HAP-1 (cell line): Measurements from ENCODE around the gene VSIG10.
A peak's percentile ranks its signal among the peaks of the same experiment; 100 is the strongest.

Source experiments
- DNase-seq, 2 experiments: peaks; one replicate each; pipeline ENCODE4 v3.0.0-alpha.2; 2016 to 2020; ENCODE audit warnings: low spot score in 2 of 2
- H3K27me3 ChIP-seq: fragments of 250-450 bp; sonication (Bioruptor Pico); 2 replicates; pipeline ENCODE4 v1.5.1; 2020; ENCODE audit warnings: low read depth, mild to moderate bottlenecking, moderate library complexity
- H3K36me3 ChIP-seq: fragments of 250-450 bp; sonication (Bioruptor Pico); replicated peaks from 2 replicates; pipeline ENCODE4 v1.5.1; 2020; ENCODE audit warnings: mild to moderate bottlenecking
- H3K4me1 ChIP-seq: fragments of 250-450 bp; sonication (Bioruptor Pico); 2 replicates; pipeline ENCODE4 v1.5.1; 2020; ENCODE audit warnings: mild to moderate bottlenecking
- H3K4me3 ChIP-seq: fragments of 250-450 bp; sonication (Bioruptor Pico); 2 replicates; pipeline ENCODE4 v1.5.1; 2020; ENCODE audit warnings: mild to moderate bottlenecking, moderate library complexity
- H3K9me3 ChIP-seq: fragments of 250-450 bp; sonication (Bioruptor Pico); 2 replicates; pipeline ENCODE4 v1.5.1; 2020; ENCODE audit warnings: mild to moderate bottlenecking, moderate library complexity
- in situ Hi-C: fragments of 300-500 bp; cut with MboI; formaldehyde crosslinking; loops from 3 replicates; pipeline ENCODE4 v1.14.3; 2020; ENCODE audit warnings: low sequenced_read_pairs, inconsistent platforms, mixed read lengths

The VSIG10 gene

DNA sequence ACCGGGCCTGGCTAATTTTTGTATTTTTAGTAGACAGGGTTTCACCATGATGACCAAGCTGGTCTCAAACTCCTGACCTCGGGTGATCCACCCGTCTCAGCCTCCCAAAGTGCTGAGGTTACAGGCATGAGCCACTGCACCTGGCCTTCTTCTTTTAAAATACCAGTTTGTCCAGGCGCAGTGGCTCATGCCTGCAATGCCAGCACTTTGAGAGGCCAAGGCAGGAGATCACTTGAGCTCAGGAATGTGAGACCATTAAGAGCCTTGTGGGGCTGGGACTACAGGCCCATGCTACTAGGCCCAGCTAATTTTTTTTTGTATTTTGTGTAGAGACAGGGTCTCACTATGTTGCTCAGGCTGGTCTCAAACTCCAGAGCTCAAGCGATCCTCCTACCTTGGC, 24.1 kb upstream of the VSIG10 start:
- H3K9me3 ChIP-seq: no peaks in the 10 kb centered on the region
- peaks cover 15% of the 10 kb centered on the region for H3K4me1 ChIP-seq
- no peaks in the 10 kb centered on the region for H3K27me3 ChIP-seq
- in situ Hi-C loops: no loop called here
- no peak overlapping the region for H3K4me3 ChIP-seq
- H3K36me3 ChIP-seq: no peaks in the 10 kb centered on the region; the same call in 1 of the 2 replicates
- no peak for DNase-seq

DNA sequence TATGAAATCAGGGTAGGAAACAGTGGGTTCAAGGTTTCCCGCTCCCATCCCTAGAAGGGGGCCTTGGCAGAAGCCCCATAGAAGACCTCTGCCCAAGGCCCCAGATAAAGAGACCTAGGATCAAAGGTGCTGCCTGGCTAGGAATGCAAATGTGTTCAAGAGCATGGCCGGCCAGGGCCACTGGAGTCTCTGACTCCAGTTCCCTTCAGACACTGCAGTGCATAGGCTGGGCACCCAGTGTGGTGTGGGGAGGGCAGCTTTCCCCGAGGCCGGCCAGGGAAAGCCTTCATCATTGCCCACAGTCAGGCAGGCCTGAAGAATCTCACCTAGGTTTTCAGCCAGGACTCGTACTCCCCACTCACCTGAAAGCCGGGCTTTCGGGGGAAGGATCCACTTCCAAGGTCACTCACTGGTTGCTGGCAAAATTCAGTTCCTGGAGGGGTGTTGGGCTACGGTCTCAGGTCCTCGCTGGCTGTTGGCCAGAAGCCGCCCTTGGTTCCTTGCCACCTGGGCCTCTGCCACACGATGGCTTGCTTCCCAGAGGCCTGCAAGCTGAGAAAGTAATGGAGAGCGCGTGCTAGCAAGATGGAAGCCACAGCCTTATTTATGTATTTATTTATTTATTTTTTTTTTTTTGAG, 22.4 kb upstream of the VSIG10 start:
- H3K36me3 ChIP-seq: no peaks in the 10 kb centered on the region; the same call in 1 of the 2 replicates
- H3K27me3 ChIP-seq: no peaks in the 10 kb centered on the region
- in situ Hi-C loops: no loop called here
- no peak overlapping the region for H3K4me3 ChIP-seq
- H3K9me3 ChIP-seq: no peaks in the 10 kb centered on the region
- DNase-seq: no peak
- H3K4me1 ChIP-seq: peaks cover 6% of the 10 kb centered on the region

DNA sequence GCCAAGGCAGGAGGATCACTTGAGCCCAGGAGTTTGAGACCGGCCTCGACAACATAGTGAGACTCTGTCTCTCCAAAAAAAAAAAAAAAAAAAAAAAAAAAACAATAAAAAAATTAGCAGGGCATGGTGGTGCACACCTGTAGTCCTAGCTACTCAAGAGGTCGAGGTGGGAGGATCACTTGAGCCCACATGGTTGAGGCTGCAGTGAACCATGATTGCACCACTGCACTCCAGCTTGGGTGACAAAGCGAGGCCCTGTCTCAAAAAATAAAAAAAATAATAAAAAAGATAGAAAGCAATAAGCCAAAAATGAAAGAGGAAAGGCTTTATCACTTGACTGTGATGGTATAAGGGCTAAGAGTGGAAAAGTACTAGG, 21.9 kb upstream of the VSIG10 start:
- peaks cover 8% of the 10 kb centered on the region for H3K4me1 ChIP-seq
- no peaks in the 10 kb centered on the region for H3K9me3 ChIP-seq
- no peak for DNase-seq
- no peaks in the 10 kb centered on the region for H3K27me3 ChIP-seq
- in situ Hi-C loops: no loop called here
- H3K4me3 ChIP-seq: no peak overlapping the region
- H3K36me3 ChIP-seq: no peaks in the 10 kb centered on the region; the same call in 1 of the 2 replicates

DNA sequence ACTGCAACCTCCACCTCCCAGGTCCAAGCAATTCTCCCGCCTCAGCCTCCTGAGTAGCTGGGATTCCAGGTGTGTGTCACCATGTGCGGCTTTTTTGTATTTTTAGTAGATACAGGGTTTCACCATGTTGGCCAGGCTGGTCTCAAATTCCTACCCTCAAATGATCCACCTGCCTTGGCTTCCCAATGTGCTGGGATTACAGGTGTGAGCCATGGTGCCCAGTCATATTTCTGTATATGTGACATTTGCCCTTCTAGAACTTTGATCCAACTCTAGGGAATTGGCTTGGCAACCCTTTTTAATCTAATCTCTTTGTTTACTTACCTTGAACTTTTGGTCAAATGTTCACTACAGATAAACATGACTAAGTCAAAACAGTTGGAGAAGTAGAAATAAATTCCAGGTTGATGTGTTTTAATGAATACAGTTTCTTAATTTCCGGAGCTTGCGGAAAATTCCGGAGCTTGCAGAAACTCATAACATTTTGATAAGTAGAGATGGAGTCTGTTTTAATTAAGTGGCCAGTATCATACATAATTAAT, 20.6 kb upstream of the VSIG10 start:
- DNase-seq: no peak
- Histone ChIP-seq H3K9me3 (no peaks in the 10 kb centered on the region), H3K36me3 (no peaks in the 10 kb centered on the region; the same call in 1 of the 2 replicates), H3K4me3 (no peak overlapping the region), H3K4me1 (peaks cover 13% of the 10 kb centered on the region), H3K27me3 (no peaks in the 10 kb centered on the region)
- in situ Hi-C loops: no loop called here

DNA sequence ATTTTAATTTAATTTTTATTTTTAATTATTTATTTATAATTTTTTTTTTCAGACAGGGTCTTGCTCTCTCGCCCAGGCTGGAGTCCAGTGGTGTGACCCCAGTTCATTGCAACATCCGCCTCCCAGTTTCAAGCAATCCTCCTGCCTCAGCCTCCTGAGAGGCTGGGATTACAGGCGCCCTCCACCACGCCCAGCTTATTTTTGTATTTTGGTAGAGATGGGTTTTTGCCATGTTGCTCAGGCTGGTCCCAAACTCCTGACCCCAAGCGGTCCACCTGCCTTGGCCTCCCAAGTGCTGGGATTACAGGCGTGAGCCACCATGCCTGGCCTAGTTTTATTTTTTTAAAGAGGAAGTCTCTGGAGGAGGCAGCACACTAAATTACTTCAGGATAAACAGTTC, 18.5 kb upstream of the VSIG10 start:
- H3K27me3 ChIP-seq: no peaks in the 10 kb centered on the region
- in situ Hi-C loops: no loop called here
- no peaks in the 10 kb centered on the region for H3K9me3 ChIP-seq
- H3K36me3 ChIP-seq: no peaks in the 10 kb centered on the region; the same call in 1 of the 2 replicates
- no peak overlapping the region for H3K4me3 ChIP-seq
- H3K4me1 ChIP-seq: peaks cover 13% of the 10 kb centered on the region
- no peak for DNase-seq

DNA sequence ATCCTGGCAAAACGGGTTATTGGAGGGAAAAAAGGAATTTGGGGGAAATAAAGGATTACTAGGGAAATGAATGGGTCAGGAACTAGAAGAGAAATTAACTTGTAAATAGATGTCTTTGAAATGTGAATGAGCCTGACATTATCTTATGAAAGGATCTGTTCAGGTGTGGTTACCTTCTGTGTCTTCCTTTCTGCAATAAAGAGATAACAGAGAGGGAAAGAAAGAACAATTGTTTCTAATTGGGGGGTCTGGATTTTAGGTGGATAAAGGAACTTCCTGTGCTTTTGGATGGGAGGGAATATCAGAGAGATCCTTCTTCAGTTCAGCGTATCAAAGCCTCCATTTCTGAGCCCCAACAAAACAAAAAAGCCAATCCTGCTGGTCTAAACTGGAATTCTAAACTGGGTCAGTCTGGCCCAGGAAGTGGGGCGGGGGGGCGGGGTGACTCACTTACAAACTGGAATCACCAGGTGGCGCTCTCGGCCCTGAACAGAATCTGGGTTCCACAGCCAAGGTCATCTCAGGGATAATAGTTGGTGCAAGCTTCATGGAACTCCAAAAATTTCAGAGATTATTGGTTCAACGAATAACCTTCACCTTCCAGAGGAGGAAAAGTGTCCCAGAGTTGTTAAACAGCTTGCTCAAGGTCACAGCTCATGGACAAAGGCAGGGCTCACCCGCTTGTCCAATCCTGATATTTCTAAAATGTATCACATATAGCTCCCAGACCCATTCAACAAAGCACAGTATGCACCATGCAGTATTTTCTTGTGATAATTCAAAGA, 17.0 kb upstream of the VSIG10 start:
- no peaks in the 10 kb centered on the region; the same call in 1 of the 2 replicates for H3K36me3 ChIP-seq
- in situ Hi-C loops: no loop called here
- H3K9me3 ChIP-seq: no peaks in the 10 kb centered on the region
- peak; percentile 72 to 87 for DNase-seq
- no peak overlapping the region for H3K4me3 ChIP-seq
- H3K27me3 ChIP-seq: no peaks in the 10 kb centered on the region
- H3K4me1 ChIP-seq: peaks cover 13% of the 10 kb centered on the region

DNA sequence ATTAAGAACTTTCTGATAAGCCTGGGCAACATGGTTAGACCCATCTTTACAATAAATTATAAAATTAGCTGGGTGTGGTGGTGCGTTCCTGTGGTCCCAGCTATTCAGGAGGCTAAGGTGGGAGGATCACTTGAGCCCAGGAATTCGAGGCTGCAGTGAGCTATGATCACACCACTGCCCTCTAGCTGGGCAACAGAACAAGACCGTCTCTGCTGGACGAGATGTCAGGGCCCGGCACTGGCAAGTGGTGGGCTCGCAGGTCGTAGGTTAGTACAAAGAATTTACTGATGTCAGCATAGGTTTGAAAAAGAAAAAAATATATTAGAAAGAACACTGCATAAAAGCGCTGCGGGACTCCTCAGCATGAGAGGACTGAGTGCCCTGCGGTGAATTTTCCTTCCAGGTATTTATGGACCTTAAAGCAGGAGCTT, 15.7 kb upstream of the VSIG10 start:
- in situ Hi-C loops: no loop called here
- no peaks in the 10 kb centered on the region for H3K9me3 ChIP-seq
- DNase-seq: no peak
- H3K36me3 ChIP-seq: no peaks in the 10 kb centered on the region; the same call in 1 of the 2 replicates
- no peak overlapping the region for H3K4me3 ChIP-seq
- H3K27me3 ChIP-seq: no peaks in the 10 kb centered on the region
- peaks cover 13% of the 10 kb centered on the region for H3K4me1 ChIP-seq

DNA sequence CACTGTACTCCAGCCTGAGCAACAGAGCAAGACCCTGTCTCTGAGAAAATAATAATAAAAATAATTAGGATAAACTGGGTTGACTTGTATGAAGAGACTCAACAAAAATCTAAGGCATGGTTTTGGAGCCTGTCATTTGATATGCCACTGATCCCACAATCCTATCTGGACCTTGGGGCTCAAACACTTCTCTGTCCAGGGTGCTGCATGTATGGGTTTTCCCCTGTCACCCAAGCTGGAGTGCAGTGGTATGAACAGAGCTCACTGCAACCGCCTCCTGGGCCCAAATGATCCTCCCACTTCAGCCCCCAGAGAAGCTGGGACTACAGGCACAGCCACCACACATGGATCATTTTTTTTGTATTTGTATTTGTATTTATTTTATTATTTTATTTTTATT, 5.3 kb upstream of the VSIG10 start:
- no peaks in the 10 kb centered on the region for H3K27me3 ChIP-seq
- in situ Hi-C loops: no loop called here
- no peak for DNase-seq
- H3K4me1 ChIP-seq: peaks cover 18% of the 10 kb centered on the region
- no peaks in the 10 kb centered on the region for H3K36me3 ChIP-seq
- no peaks in the 10 kb centered on the region for H3K9me3 ChIP-seq
- H3K4me3 ChIP-seq: no peak overlapping the region

DNA sequence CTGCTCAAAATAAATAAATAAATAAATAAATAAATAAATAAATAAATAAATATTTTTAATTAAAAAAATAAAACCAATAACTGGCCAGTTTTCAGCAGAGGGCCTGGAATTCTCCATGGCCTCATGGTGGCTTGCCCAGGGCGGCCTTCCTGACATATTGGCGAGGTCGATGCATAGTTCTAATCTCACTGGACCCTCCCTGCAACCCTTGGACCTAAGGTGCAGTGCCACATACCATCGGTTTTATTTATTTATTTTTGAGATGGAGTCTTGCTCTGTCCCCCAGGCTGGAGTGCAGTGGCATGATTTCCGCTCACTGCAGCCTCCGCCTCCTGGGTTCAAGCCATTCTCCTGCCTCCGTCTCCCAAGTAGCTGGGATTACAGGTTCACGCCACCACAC, 3.9 kb upstream of the VSIG10 start:
- no peaks in the 10 kb centered on the region for H3K36me3 ChIP-seq
- H3K4me1 ChIP-seq: peaks cover 18% of the 10 kb centered on the region
- no peaks in the 10 kb centered on the region for H3K9me3 ChIP-seq
- no peaks in the 10 kb centered on the region for H3K27me3 ChIP-seq
- no peak overlapping the region for H3K4me3 ChIP-seq
- no peak for DNase-seq
- in situ Hi-C loops: no loop called here

DNA sequence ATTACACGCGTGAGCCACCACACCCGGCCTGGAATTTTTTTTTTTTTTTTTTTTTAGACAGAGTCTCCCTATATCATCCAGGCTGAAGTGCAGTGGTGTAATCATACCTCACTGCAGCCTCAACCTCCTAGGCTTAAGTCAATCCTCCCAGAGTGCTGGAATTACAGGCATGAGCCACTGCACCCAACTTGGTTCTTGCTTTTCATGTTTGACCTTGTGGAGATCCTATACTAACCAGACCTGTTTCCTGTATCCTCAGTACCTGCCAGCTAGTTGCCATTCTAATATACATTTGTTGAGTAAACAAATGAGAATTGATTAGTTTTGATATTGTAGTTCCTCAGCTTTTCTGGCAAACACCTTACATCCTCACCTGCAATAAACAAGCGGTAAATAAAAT, 3.2 kb upstream of the VSIG10 start:
- H3K36me3 ChIP-seq: no peaks in the 10 kb centered on the region
- H3K4me3 ChIP-seq: no peak overlapping the region
- DNase-seq: peak; percentile 29 to 38
- no peaks in the 10 kb centered on the region for H3K27me3 ChIP-seq
- peaks cover 18% of the 10 kb centered on the region for H3K4me1 ChIP-seq
- H3K9me3 ChIP-seq: no peaks in the 10 kb centered on the region
- in situ Hi-C loops: no loop called here

DNA sequence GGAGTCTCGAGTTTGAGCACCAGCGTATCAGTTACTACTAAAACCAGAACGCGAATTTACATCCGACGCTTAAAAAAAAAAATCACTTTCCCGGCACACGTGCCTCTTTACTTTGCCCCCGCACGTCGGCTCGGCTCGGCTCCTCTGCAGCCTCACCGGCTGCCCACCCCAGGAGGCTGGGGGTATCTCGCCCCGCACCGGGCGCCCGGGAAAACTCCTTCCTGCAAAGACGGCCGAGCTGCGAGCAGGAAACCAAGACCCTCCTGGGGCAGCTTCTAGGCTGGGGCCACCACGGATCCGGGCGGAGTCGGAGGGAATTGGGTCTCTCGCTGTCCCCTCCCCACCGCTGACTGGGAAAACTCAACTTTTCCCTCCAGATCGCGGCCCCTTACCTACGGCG, 610 bp downstream of the VSIG10 start:
- peak; percentile 7 to 55 for DNase-seq
- Histone ChIP-seq H3K4me1 (peaks cover 30% of the 10 kb centered on the region), H3K27me3 (no peaks in the 10 kb centered on the region), H3K4me3 (peak overlapping the region; percentile 86), H3K9me3 (no peaks in the 10 kb centered on the region), H3K36me3 (no peaks in the 10 kb centered on the region; the same call in 1 of the 2 replicates)
- in situ Hi-C loops: no loop called here

DNA sequence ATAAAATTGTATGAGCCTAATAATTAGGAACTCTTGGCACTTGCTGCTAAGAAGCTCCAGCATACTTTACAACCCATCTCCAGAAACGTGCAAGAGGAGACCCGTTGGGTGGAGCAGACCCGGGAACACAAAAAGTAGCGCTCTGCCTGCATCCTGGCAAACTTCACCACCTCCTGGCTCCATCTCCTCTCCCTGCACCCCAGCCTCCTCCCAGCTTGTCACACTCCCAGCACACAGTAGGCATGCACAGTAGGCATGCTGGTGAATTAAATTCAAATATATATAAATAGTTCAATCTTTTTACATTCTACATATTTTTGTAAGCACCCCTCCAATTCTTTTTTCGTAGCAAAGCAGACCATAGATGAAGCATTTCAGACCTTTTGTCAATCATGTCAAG, 1.2 kb downstream of the VSIG10 start:
- peak in 1 of 2 experiments; percentile 31 for DNase-seq
- in situ Hi-C loops: no loop called here
- H3K4me3 ChIP-seq: peak overlapping the region; percentile 86

DNA sequence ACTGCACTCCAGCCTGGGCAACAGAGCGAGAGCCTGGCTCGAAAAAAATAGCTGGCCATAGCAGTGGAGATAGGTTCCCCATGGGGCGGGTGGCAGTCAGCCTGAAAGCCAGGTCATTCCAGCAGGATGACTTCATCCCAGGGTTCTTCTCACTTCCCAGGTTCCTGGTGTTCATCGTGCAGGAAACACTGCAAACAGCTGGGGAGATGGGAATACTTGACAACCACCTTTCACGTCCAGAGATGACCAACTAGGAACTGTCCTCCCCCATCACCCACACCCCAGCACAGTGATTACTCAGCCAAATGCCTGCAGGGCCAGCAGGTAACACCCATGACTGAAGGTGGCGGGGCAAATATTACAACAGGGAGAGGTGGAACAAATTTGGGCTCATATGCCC, 1.7 kb downstream of the VSIG10 start:
- H3K36me3 ChIP-seq: no peaks in the 10 kb centered on the region; the same call in 1 of the 2 replicates
- H3K4me1 ChIP-seq: peaks cover 29% of the 10 kb centered on the region
- in situ Hi-C loops: no loop called here
- H3K27me3 ChIP-seq: no peaks in the 10 kb centered on the region
- no peak for DNase-seq
- H3K4me3 ChIP-seq: peak overlapping the region; percentile 86; the same call in 1 of the 2 replicates
- no peaks in the 10 kb centered on the region for H3K9me3 ChIP-seq

More for the DNA sequence above, 1.2 kb downstream of the VSIG10 start:
- Histone ChIP-seq H3K4me1 (peaks cover 32% of the 10 kb centered on the region), H3K27me3 (no peaks in the 10 kb centered on the region), H3K36me3 (no peaks in the 10 kb centered on the region; the same call in 1 of the 2 replicates), H3K9me3 (no peaks in the 10 kb centered on the region)

DNA sequence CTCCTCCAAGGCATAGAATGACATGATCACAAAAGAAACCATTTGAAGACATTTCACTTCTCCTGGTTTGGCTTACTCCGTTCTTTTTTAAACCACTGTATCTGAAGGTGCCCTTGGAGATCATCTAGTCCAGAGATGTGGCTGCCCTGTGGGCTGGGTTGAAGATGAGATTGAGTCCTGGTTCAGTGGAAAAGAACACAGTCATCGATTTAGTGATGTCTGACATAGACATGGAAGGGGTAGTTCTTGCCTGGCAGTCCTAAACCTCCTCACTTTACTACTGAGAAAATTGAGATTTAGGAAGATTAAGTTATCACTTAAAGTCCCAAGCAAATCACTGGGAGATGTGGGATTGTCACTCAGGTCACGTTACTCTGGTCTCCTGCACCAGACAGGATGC, 2.8 kb downstream of the VSIG10 start:
- H3K4me3 ChIP-seq: no peak overlapping the region
- in situ Hi-C loops: no loop called here
- H3K36me3 ChIP-seq: no peaks in the 10 kb centered on the region; the same call in 1 of the 2 replicates
- no peaks in the 10 kb centered on the region for H3K9me3 ChIP-seq
- H3K4me1 ChIP-seq: peaks cover 24% of the 10 kb centered on the region
- H3K27me3 ChIP-seq: no peaks in the 10 kb centered on the region
- no peak for DNase-seq
